Mesenchymal stem cell (in vitro differentiated cells and primary cell): ENCODE measurements around the gene COQ8B.

ENCODE experiments used
- DNase-seq: peaks from one replicate; pipeline ENCODE4 v3.0.0-alpha.2; 2013
- H2AFZ ChIP-seq: one replicate; pipeline ENCODE4 v1.6.1; 2013; ENCODE audit warnings: low read depth, mild to moderate bottlenecking, control low read depth, inconsistent platforms, low read length, moderate library complexity
- H2AK5ac ChIP-seq: 2 replicates; pipeline ENCODE4 v1.6.1; 2013; ENCODE audit warnings: low read length, moderate library complexity, mild to moderate bottlenecking, inconsistent platforms; ENCODE audit not compliant: severe bottlenecking
- H2BK120ac ChIP-seq: one replicate; pipeline ENCODE4 v1.6.1; 2013; ENCODE audit warnings: low read depth, mild to moderate bottlenecking, inconsistent platforms, low read length, moderate library complexity
- H2BK12ac ChIP-seq, 2 experiments: one replicate each; pipeline ENCODE4 v1.6.1; 2013; ENCODE audit warnings: inconsistent platforms in 2 of 2, low read length in 2 of 2, mild to moderate bottlenecking in 2 of 2, moderate library complexity in 2 of 2, control low read depth in 1 of 2
- H2BK15ac ChIP-seq: one replicate; pipeline ENCODE4 v1.6.1; 2013; ENCODE audit warnings: mild to moderate bottlenecking, low read depth, inconsistent platforms; ENCODE audit not compliant: poor library complexity, severe bottlenecking
- H2BK5ac ChIP-seq: 2 replicates; pipeline ENCODE4 v1.6.1; 2013; ENCODE audit warnings: low read depth, mild to moderate bottlenecking, low read length, control low read depth, inconsistent platforms; ENCODE audit not compliant: poor library complexity, severe bottlenecking
- H3K14ac ChIP-seq, 2 experiments: one replicate each; pipeline ENCODE4 v1.6.1; 2013; ENCODE audit warnings: inconsistent platforms in 2 of 2, low read length in 2 of 2, control low read depth in 1 of 2, mild to moderate bottlenecking in 1 of 2, moderate library complexity in 1 of 2
- H3K18ac ChIP-seq, 2 experiments: one replicate each; pipeline ENCODE4 v1.6.1; 2013; ENCODE audit warnings: inconsistent platforms in 2 of 2, low read length in 2 of 2, control low read depth in 1 of 2, low read depth in 1 of 2, mild to moderate bottlenecking in 1 of 2
- H3K23ac ChIP-seq, 2 experiments: one replicate each; pipeline ENCODE4 v1.6.1; 2013; ENCODE audit warnings: inconsistent platforms in 2 of 2, low read length in 2 of 2, mild to moderate bottlenecking in 2 of 2, moderate library complexity in 2 of 2, control low read depth in 1 of 2
- H3K27ac ChIP-seq: 2 replicates; pipeline ENCODE4 v1.5.1; 2013; ENCODE audit warnings: mild to moderate bottlenecking, moderate library complexity, low read length, control low read depth, inconsistent platforms; ENCODE audit not compliant: poor library complexity, severe bottlenecking
- H3K27me3 ChIP-seq, 2 experiments: 2 replicates each; pipeline versions ENCODE4 v1.6.1 to v1.7.0; 2013; ENCODE audit warnings: low read length in 2 of 2, mild to moderate bottlenecking in 2 of 2, moderate library complexity in 2 of 2, control low read depth in 1 of 2, inconsistent platforms in 1 of 2; ENCODE audit not compliant: control insufficient read depth in 1 of 2, insufficient read depth in 1 of 2
- H3K36me3 ChIP-seq, 2 experiments: 2 replicates each; pipeline versions ENCODE4 v1.6.1 to v1.7.0; 2013; ENCODE audit warnings: low read length in 2 of 2, control low read depth in 1 of 2, inconsistent platforms in 1 of 2, low read depth in 1 of 2, mild to moderate bottlenecking in 1 of 2; ENCODE audit not compliant: insufficient read depth in 2 of 2, control insufficient read depth in 1 of 2
- H3K4ac ChIP-seq, 2 experiments: one replicate each; pipeline ENCODE4 v1.6.1; 2013; ENCODE audit warnings: inconsistent platforms in 2 of 2, low read length in 2 of 2, mild to moderate bottlenecking in 2 of 2, moderate library complexity in 2 of 2, control low read depth in 1 of 2, low read depth in 1 of 2
- H3K4me1 ChIP-seq: 2 replicates; pipeline ENCODE4 v1.6.1; 2013; ENCODE audit warnings: low read depth, low read length, control low read depth; ENCODE audit not compliant: control insufficient read depth, insufficient read depth
- H3K4me2 ChIP-seq: 2 replicates; pipeline ENCODE4 v1.6.1; 2013; ENCODE audit warnings: low read length, mild to moderate bottlenecking, inconsistent platforms; ENCODE audit not compliant: poor library complexity, severe bottlenecking
- H3K4me3 ChIP-seq, 2 experiments: 2 replicates each; pipeline versions ENCODE4 v1.5.1 to v1.7.0; 2013; ENCODE audit warnings: low read length in 2 of 2, mild to moderate bottlenecking in 2 of 2, control low read depth in 1 of 2, low read depth in 1 of 2; ENCODE audit not compliant: insufficient read depth in 1 of 2
- H3K79me1 ChIP-seq: replicated peaks from 2 replicates; pipeline ENCODE4 v1.6.1; 2013; ENCODE audit warnings: mild to moderate bottlenecking, control low read depth, low read length, inconsistent platforms; ENCODE audit not compliant: poor library complexity, severe bottlenecking
- H3K9ac ChIP-seq: 2 replicates; pipeline ENCODE4 v1.7.0; 2013; ENCODE audit warnings: mild to moderate bottlenecking, low read length, moderate library complexity
- H3K9me3 ChIP-seq: 2 replicates; pipeline ENCODE4 v1.7.0; 2013; ENCODE audit warnings: mild to moderate bottlenecking, low read length; ENCODE audit not compliant: control insufficient read depth
- H4K8ac ChIP-seq: one replicate; pipeline ENCODE4 v1.6.1; 2013; ENCODE audit warnings: inconsistent platforms, mild to moderate bottlenecking, low read length, moderate library complexity
- H4K91ac ChIP-seq: one replicate; pipeline ENCODE4 v1.6.1; 2013; ENCODE audit warnings: mild to moderate bottlenecking, low read length, inconsistent platforms
- WGBS: methylation state at CpG from one replicate; pipeline ENCODE4 v1.1.7; 2013; ENCODE audit warnings: mixed read lengths; 5-methylcytosine and 5-hydroxymethylcytosine counted together

Gene COQ8B

DNA sequence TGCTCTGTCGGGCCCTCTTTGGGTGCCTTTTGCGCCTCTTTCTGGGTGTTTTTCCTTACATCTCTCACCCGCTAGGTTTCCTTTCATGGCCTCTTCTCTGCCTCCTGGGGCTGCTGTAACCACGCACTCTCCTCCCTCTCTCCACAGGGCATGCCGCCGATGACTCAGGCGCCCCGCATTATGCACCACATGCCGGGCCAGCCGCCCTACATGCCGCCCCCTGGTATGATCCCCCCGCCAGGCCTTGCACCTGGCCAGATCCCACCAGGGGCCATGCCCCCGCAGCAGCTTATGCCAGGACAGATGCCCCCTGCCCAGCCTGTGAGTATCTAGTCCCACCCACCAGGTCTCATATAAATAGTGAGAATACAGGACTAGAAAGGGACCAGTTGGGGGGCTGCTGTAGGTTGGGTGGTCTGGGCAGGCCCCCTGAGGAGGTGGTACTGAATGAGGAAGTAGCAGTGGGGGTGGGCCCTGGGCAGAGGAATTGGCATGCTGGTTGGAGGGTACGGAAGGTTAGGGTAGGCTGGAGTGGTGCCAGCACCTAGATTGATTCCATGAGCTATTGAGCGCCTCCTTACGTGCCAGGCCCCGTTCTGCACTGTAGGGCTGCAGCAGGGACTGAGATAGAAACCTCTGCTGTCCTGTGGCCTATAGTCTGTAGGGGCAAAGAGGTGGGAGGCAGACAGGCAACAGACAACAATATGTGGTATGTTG lies 46.2 kb upstream of the COQ8B start:
- Histone ChIP-seq H3K27ac (peak overlapping the region; percentile 61), H2BK5ac (no peak overlapping the region), H3K4ac (no peak overlapping the region), H3K27me3 (no peaks in the 10 kb centered on the region), H2BK12ac (no peak overlapping the region), H3K4me3 (no peak overlapping the region), H2BK15ac (peak overlapping the region; percentile 65), H3K14ac (no peak overlapping the region), H3K18ac (no peak overlapping the region), H3K79me1 (peaks cover 36% of the 10 kb centered on the region), H3K36me3 (peaks cover 84% of the 10 kb centered on the region in 2 experiments), H4K91ac (peak overlapping the region; percentile 71), H3K4me2 (no peak overlapping the region), H2AK5ac (peak overlapping the region; percentile 1), H3K23ac (no peak overlapping the region), H3K9ac (no peak overlapping the region), H3K9me3 (no peaks in the 10 kb centered on the region), H4K8ac (no peak overlapping the region), H3K4me1 (peaks cover 19% of the 10 kb centered on the region), H2AFZ (no peak overlapping the region), H2BK120ac (no peak overlapping the region)
- no peak for DNase-seq
- WGBS = 96% methylated on average over 17 of the region's 17 CpGs

DNA sequence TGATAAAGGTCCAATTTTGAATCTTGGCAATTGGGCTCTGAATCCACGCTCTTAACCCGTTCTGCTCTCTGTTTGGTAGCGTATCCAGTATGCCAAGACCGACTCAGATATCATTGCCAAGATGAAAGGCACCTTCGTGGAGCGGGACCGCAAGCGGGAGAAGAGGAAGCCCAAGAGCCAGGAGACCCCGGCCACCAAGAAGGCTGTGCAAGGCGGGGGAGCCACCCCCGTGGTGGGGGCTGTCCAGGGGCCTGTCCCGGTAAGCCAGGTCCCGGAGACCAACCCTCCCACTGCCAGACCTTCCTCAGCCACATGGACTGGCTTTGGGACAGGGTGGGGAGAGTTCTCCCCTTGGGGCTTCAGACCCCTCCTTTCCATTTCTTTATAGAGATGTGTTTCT lies 42.7 kb upstream of the COQ8B start:
- H3K18ac ChIP-seq = no peak overlapping the region
- no peak overlapping the region for H2BK15ac ChIP-seq
- H2AFZ ChIP-seq = no peak overlapping the region
- H3K4me3 ChIP-seq = no peak overlapping the region
- H3K27me3 ChIP-seq = no peaks in the 10 kb centered on the region
- no peak overlapping the region for H3K4ac ChIP-seq
- H4K8ac ChIP-seq = no peak overlapping the region
- H3K27ac ChIP-seq = no peak overlapping the region
- H2BK5ac ChIP-seq = no peak overlapping the region
- no peak overlapping the region for H3K14ac ChIP-seq
- H2BK12ac ChIP-seq = no peak overlapping the region
- H3K9ac ChIP-seq = no peak overlapping the region
- DNase-seq = no peak
- H3K4me1 ChIP-seq = peaks cover 36% of the 10 kb centered on the region
- no peak overlapping the region for H2AK5ac ChIP-seq
- H4K91ac ChIP-seq = no peak overlapping the region
- peaks cover 33% of the 10 kb centered on the region for H3K79me1 ChIP-seq
- 97% methylated on average over 11 of the region's 13 CpGs for WGBS
- H3K23ac ChIP-seq = peak overlapping the region in 1 of 2 experiments; percentile 83
- no peak overlapping the region for H2BK120ac ChIP-seq
- no peak overlapping the region for H3K4me2 ChIP-seq
- H3K36me3 ChIP-seq = peaks cover 77 to 89% of the 10 kb centered on the region in 2 experiments
- no peaks in the 10 kb centered on the region for H3K9me3 ChIP-seq

DNA sequence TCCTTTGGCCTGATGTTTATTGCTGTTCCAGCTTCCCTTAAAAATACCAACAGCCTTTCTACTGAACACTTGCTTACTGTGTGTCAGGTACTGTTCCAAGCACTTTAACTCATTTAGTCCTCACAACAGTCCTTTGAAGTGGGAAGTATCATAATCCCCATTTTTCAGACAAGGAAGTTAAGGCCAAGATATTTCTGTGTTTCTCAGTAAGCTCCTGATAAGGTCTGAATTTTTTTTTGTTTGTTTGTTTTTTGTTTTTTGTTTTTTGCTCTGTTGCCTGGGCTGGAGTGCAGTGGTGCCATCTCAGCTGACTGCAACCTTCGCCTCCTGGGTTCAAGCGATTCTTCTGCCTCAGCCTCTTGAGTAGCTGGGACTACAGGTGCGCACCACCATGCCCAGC lies 41.8 kb upstream of the COQ8B start:
- no peak overlapping the region for H2AK5ac ChIP-seq

DNA sequence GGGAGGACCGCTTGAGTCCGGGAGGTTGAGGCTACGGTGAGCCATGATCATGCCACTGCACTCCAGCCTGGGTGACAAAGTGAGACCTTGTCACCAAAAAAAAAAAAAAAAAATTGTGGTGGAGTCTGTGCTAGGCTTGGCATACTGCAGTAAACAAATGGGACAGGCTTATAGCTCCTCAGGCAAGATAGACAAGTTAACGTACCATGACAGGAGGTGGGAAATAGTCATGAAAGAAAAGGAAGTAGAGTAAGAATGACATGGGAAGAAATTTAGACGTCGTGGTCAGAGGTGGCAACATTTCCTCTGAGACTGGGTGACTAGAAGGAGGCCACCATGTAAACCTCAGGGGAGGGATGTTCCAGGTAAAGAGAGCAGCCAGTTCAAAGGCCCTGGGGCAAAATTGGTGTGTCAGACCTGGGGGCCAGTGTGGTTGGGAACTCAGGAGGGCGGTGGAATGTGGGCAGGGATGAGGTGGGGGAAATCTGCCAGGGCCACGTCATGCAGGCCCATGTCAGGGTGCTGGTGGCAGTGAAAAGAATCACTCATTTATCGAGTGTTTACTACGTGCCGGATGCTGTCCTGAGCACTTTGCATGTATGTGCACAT lies 39.9 kb upstream of the COQ8B start:
- Histone ChIP-seq H3K27ac (no peak overlapping the region), H3K18ac (no peak overlapping the region), H3K4ac (no peak overlapping the region), H3K27me3 (no peaks in the 10 kb centered on the region), H2BK15ac (no peak overlapping the region), H2AFZ (no peak overlapping the region), H2BK5ac (no peak overlapping the region), H3K4me3 (no peak overlapping the region), H2AK5ac (peak overlapping the region; percentile 40), H3K36me3 (peaks cover 56 to 62% of the 10 kb centered on the region in 2 experiments), H3K9ac (no peak overlapping the region), H2BK120ac (no peak overlapping the region), H3K23ac (peak overlapping the region in 1 of 2 experiments; percentile 57), H2BK12ac (no peak overlapping the region), H4K91ac (no peak overlapping the region), H3K4me1 (peaks cover 27% of the 10 kb centered on the region), H4K8ac (no peak overlapping the region), H3K14ac (peak overlapping the region in 1 of 2 experiments; percentile 77), H3K9me3 (no peaks in the 10 kb centered on the region), H3K4me2 (no peak overlapping the region), H3K79me1 (peaks cover 17% of the 10 kb centered on the region)
- no peak for DNase-seq
- 99% methylated on average over 10 of the region's 11 CpGs for WGBS

More for the DNA sequence above, 41.8 kb upstream of the COQ8B start:
- H3K14ac ChIP-seq = no peak overlapping the region
- H3K9ac ChIP-seq = no peak overlapping the region
- no peak overlapping the region for H2BK12ac ChIP-seq
- no peak overlapping the region for H3K4me2 ChIP-seq
- no peak overlapping the region for H3K23ac ChIP-seq
- no peak overlapping the region for H3K4ac ChIP-seq
- H2BK5ac ChIP-seq = no peak overlapping the region
- no peak for DNase-seq
- H3K27ac ChIP-seq = no peak overlapping the region
- no peaks in the 10 kb centered on the region for H3K27me3 ChIP-seq
- no peaks in the 10 kb centered on the region for H3K9me3 ChIP-seq
- H3K4me3 ChIP-seq = no peak overlapping the region
- H4K91ac ChIP-seq = no peak overlapping the region
- H4K8ac ChIP-seq = no peak overlapping the region
- no peak overlapping the region for H3K18ac ChIP-seq
- H2AFZ ChIP-seq = no peak overlapping the region
- 100% methylated on average over 2 of the region's 3 CpGs for WGBS
- peaks cover 75 to 81% of the 10 kb centered on the region in 2 experiments for H3K36me3 ChIP-seq
- no peak overlapping the region for H2BK15ac ChIP-seq
- no peak overlapping the region for H2BK120ac ChIP-seq
- H3K79me1 ChIP-seq = peaks cover 26% of the 10 kb centered on the region
- H3K4me1 ChIP-seq = peaks cover 37% of the 10 kb centered on the region
